HepG2 (cell line): ENCODE measurements around the gene RGS11. TPM values are rescaled to one million over a fixed set of nuclear protein-coding genes. Genes with fewer than 3 reads are reported as not detected.
A peak's percentile ranks its signal among the peaks of the same experiment; 100 is the strongest.

Experiments
- ARID2 ChIP-seq: sonication (generic); formaldehyde crosslinking; IDR thresholded peaks from 2 replicates; pipeline ENCODE4 v1.8.1; 2022; ENCODE audit warnings: mild to moderate bottlenecking, missing genetic modification reagents, borderline replicate concordance
- CREB1 ChIP-seq, 2 experiments: fragments of 450-650 bp in 1 of 2; IDR thresholded peaks; 2 replicates each; pipeline ENCODE4 v1.6.1; 2016 to 2017; ENCODE audit warnings: control low read depth in 1 of 2, mild to moderate bottlenecking in 1 of 2, missing compliant biosample characterization in 1 of 2, missing genetic modification characterization in 1 of 2
- DBP ChIP-seq: sonication (generic); formaldehyde crosslinking; IDR thresholded peaks from 2 replicates; pipeline ENCODE4 v1.4.0; 2020; ENCODE audit warnings: missing genetic modification reagents; ENCODE audit errors: not compliant biosample characterization
- GABPA ChIP-seq, 2 experiments: IDR thresholded peaks; 2 replicates each; pipeline ENCODE4 v1.6.1; 2011 to 2016; ENCODE audit warnings: low read depth in 2 of 2, low read length in 1 of 2, missing biosample characterization in 1 of 2, missing genetic modification characterization in 1 of 2
- GATAD2A ChIP-seq: IDR thresholded peaks from 2 replicates; pipeline ENCODE4 v1.6.1; 2016
- HMG20B ChIP-seq: conservative IDR thresholded peaks from 2 replicates; pipeline ENCODE4 v1.6.1; 2016; ENCODE audit warnings: missing genetic modification reagents, missing compliant biosample characterization
- KLF12 ChIP-seq: sonication (generic); formaldehyde crosslinking; IDR thresholded peaks from 2 replicates; pipeline ENCODE4 v1.4.0; 2020; ENCODE audit warnings: missing genetic modification reagents, borderline replicate concordance
- NCOA2 ChIP-seq: sonication (generic); formaldehyde crosslinking; IDR thresholded peaks from 2 replicates; pipeline ENCODE4 v1.8.0; 2022; ENCODE audit warnings: inconsistent platforms
- NONO ChIP-seq, 2 experiments: fragments of 450-650 bp in 1 of 2; sonication (generic) in 1 of 2; formaldehyde crosslinking in 1 of 2; IDR thresholded peaks in 1 of 2; conservative IDR thresholded peaks in 1 of 2; 2 replicates each; pipeline versions ENCODE4 v1.6.1 to v1.8.0; 2017 to 2022; ENCODE audit warnings: mild to moderate bottlenecking in 1 of 2, missing genetic modification reagents in 1 of 2, moderate library complexity in 1 of 2
- NR1H2 ChIP-seq: sonication (generic); formaldehyde crosslinking; IDR thresholded peaks from 2 replicates; pipeline ENCODE4 v1.8.1; 2022; ENCODE audit warnings: low read depth, missing genetic modification reagents, borderline replicate concordance
- NR2F1 ChIP-seq, 2 experiments: fragments of 450-650 bp in 1 of 2; formaldehyde crosslinking in 1 of 2; IDR thresholded peaks; 2 replicates each; pipeline versions ENCODE4 v1.5.0 to v1.6.1; 2016 to 2020; ENCODE audit warnings: mild to moderate bottlenecking in 1 of 2, missing compliant biosample characterization in 1 of 2, missing genetic modification reagents in 1 of 2, moderate library complexity in 1 of 2
- PAX8 ChIP-seq: sonication (generic); formaldehyde crosslinking; IDR thresholded peaks from 2 replicates; pipeline ENCODE4 v1.8.0; 2022; ENCODE audit warnings: mild to moderate bottlenecking, missing genetic modification reagents, borderline replicate concordance
- PAXIP1 ChIP-seq: sonication (generic); formaldehyde crosslinking; conservative IDR thresholded peaks from 2 replicates; pipeline ENCODE4 v1.4.0; 2020; ENCODE audit warnings: mild to moderate bottlenecking, missing genetic modification reagents, moderate library complexity
- PHF20 ChIP-seq: sonication (generic); formaldehyde crosslinking; IDR thresholded peaks from 2 replicates; pipeline ENCODE4 v1.5.0; 2020; ENCODE audit warnings: mild to moderate bottlenecking, missing genetic modification reagents
- SP5 ChIP-seq: IDR thresholded peaks from 2 replicates; pipeline ENCODE4 v1.6.1; 2016; ENCODE audit warnings: low read depth, borderline replicate concordance
- SPEN ChIP-seq: sonication (generic); formaldehyde crosslinking; IDR thresholded peaks from 2 replicates; pipeline ENCODE4 v1.5.1; 2020; ENCODE audit warnings: low read depth, mild to moderate bottlenecking, missing genetic modification reagents
- ZNF382 ChIP-seq: sonication (generic); formaldehyde crosslinking; IDR thresholded peaks from 2 replicates; pipeline ENCODE4 v1.5.0; 2020; ENCODE audit warnings: missing genetic modification reagents, mild to moderate bottlenecking, borderline replicate concordance
- ZNF564 ChIP-seq: sonication (generic); formaldehyde crosslinking; IDR thresholded peaks from 2 replicates; pipeline ENCODE4 v1.8.1; 2023; ENCODE audit warnings: mild to moderate bottlenecking, missing genetic modification reagents
- ZSCAN31 ChIP-seq: sonication (generic); formaldehyde crosslinking; IDR thresholded peaks from 2 replicates; pipeline ENCODE4 v1.5.0; 2020; ENCODE audit warnings: low read depth, mild to moderate bottlenecking, missing genetic modification reagents
- polyA plus RNA-seq, 8 experiments: library from polyadenylated mRNA; depleted of rRNA in 3 of 8; stranded (reverse) in 7 of 8; unstranded in 1 of 8; fragments of >200 nt; fragmentation: Illumina TruSeq in 4 of 8; extraction: Trizol in 4 of 8; gene quantifications; 2 replicates each; pipeline versions ENCODE4 v1.2.1 to v1.2.3, GENCODE V29; 2011 to 2016; ENCODE audit warnings: low read depth in 4 of 8, missing spikeins in 1 of 8, mixed read lengths in 1 of 8; ENCODE audit not compliant: insufficient read depth in 1 of 8
- total RNA-seq, 5 experiments: library from RNA; depleted of rRNA; stranded (reverse); fragments of >200 nt; fragmentation: Illumina TruSeq; extraction: Trizol; gene quantifications; 2 replicates each; pipeline ENCODE4 v1.2.3, GENCODE V29; 2016; ENCODE audit warnings: low read depth in 1 of 5
- TF ChIP-seq, protein P1 (sequence below): sonication (generic); formaldehyde crosslinking; IDR thresholded peaks from 2 replicates; pipeline ENCODE4 v1.4.0; 2020; ENCODE audit warnings: missing genetic modification reagents

RGS11 gene
- total and polyA plus RNA-seq, 2 of the 13 experiments (the other 11 are each of a cell fraction or from before 2014, with no cell fraction given): 0.11 TPM; not detected in 1

DNA sequence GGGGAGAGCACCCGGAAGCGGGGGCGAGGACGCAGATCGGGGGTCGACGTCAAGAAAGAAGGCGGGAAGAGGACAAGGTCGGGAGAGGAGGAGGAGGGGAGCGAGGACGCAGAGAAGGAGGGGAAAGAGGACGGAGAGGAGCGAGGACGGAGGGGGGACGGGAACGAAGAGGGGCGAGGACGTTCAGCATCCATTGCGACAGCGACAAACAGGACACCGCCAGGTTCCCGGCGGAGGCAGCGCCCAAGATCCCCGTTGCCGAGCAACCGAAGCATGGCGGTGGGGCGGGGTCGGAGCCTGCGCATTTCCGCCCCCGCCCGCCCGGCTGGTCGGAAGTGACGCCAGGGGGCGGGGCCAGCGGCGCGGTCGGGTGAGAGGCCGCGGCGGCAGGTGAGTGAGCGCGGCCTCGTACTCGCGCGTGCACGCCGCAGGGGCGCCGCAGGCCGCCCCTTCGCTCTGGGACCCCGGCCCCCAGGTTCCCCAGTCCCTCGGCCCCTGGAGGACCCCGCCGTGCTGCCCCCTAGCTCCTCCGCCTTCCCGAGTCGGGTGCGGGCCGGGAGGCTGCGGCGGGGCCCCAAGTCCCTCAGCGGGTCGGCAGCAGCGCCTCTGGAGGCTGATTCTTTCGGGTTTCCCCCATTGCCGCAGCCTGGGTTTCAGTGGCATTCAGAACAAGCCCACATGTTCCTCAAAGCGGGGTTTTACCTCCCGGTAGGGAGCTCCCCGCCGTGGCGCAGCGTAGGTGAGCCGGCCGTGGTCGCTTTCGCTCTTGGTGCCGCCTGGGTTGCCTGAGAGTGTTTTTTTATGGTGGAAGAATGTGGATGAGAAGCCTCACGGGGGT, 41.1 kb downstream of the RGS11 start, which contains the start of gene FAM234A (continued):
- no peak for TF ChIP-seq DBP (CRISPR knock-in tag)
- peak; percentile 28; the same call in 1 of the 2 replicates for TF ChIP-seq ZSCAN31
- peak; percentile 56 for TF ChIP-seq SP5 (CRISPR knock-in tag)
- TF ChIP-seq KLF12: 0 out of 2 replicates have a peak, but pooled peaks have one; percentile 33
- no peak for TF ChIP-seq NR2F1 (CRISPR knock-in tag; IDR thresholded peaks at IDR 0.05)
- peak; percentile 64; the same call in 1 of the 2 replicates for TF ChIP-seq PHF20 (CRISPR knock-in tag)
- peak; percentile 83 for TF ChIP-seq CREB1 (IDR thresholded peaks at IDR 0.05)
- peak; percentile 74 for TF ChIP-seq CREB1 (CRISPR knock-in tag; IDR thresholded peaks at IDR 0.05)
- no peak for TF ChIP-seq NR1H2 (CRISPR knock-in tag)
- TF ChIP-seq NCOA2 (CRISPR knock-in tag): peak; percentile 8; the same call in 1 of the 2 replicates
- TF ChIP-seq PAXIP1 (CRISPR knock-in tag): 0 out of 2 replicates have a peak, but pooled peaks have one; percentile 13
- TF ChIP-seq NONO (IDR thresholded peaks at IDR 0.05): no peak
- peak; percentile 77 for TF ChIP-seq NONO (CRISPR knock-in tag; conservative IDR thresholded peaks at IDR 0.05)
- peak; percentile 92 for TF ChIP-seq GABPA (IDR thresholded peaks at IDR 0.05; ENCODE audit: low read depth, low read length)
- peak; percentile 86 for TF ChIP-seq GABPA (CRISPR knock-in tag; IDR thresholded peaks at IDR 0.05; ENCODE audit: low read depth)
- no peak for TF ChIP-seq PAX8 (CRISPR knock-in tag)
- peak; percentile 78 for TF ChIP-seq SPEN (CRISPR knock-in tag)
- TF ChIP-seq ZNF382 (CRISPR knock-in tag): no peak
- TF ChIP-seq ZNF564: 0 out of 2 replicates have a peak, but pooled peaks have one; percentile 57
- TF ChIP-seq ARID2 (CRISPR knock-in tag): no peak
- TF ChIP-seq, protein P1, sequence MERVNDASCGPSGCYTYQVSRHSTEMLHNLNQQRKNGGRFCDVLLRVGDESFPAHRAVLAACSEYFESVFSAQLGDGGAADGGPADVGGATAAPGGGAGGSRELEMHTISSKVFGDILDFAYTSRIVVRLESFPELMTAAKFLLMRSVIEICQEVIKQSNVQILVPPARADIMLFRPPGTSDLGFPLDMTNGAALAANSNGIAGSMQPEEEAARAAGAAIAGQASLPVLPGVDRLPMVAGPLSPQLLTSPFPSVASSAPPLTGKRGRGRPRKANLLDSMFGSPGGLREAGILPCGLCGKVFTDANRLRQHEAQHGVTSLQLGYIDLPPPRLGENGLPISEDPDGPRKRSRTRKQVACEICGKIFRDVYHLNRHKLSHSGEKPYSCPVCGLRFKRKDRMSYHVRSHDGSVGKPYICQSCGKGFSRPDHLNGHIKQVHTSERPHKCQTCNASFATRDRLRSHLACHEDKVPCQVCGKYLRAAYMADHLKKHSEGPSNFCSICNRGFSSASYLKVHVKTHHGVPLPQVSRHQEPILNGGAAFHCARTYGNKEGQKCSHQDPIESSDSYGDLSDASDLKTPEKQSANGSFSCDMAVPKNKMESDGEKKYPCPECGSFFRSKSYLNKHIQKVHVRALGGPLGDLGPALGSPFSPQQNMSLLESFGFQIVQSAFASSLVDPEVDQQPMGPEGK (CRISPR knock-in tag): peak; percentile 78
- TF ChIP-seq GATAD2A (CRISPR knock-in tag): peak; percentile 31; the same call in 1 of the 2 replicates
- 0 out of 2 replicates have a peak, but pooled peaks have one; percentile 5 for TF ChIP-seq HMG20B (CRISPR knock-in tag)
